HepG2 (cell line): Measurements from ENCODE around the gene GUCY2D.
A peak's percentile ranks its signal among the peaks of the same experiment; 100 is the strongest.

Experiments
- CHD4 ChIP-seq: fragments of 200-600 bp; sonication (generic); IDR thresholded peaks from 2 replicates; pipeline ENCODE4 v1.7.0; 2017; ENCODE audit warnings: mild to moderate bottlenecking, low read length, borderline replicate concordance
- EZH2 ChIP-seq: conservative IDR thresholded peaks from 2 replicates; pipeline ENCODE4 v1.6.1; 2012; ENCODE audit warnings: mild to moderate bottlenecking, low read depth, low read length, moderate library complexity
- IRF2 ChIP-seq: IDR thresholded peaks from 2 replicates; pipeline ENCODE4 v1.6.1; 2018; ENCODE audit warnings: missing genetic modification reagents, missing compliant biosample characterization
- MTA3 ChIP-seq: sonication (generic); formaldehyde crosslinking; IDR thresholded peaks from 2 replicates; pipeline ENCODE4 v1.4.0; 2020; ENCODE audit warnings: missing genetic modification reagents
- POLR2A ChIP-seq, 2 experiments: IDR thresholded peaks; 2 replicates each; pipeline ENCODE4 v1.6.1; 2011; ENCODE audit warnings: low read depth in 2 of 2, low read length in 2 of 2, mild to moderate bottlenecking in 1 of 2, moderate library complexity in 1 of 2; ENCODE audit not compliant: insufficient read depth in 1 of 2
- TF ChIP-seq, protein P1 (sequence below): sonication (generic); formaldehyde crosslinking; IDR thresholded peaks from 2 replicates; pipeline ENCODE4 v1.5.0; 2020; ENCODE audit warnings: mild to moderate bottlenecking, missing genetic modification reagents, moderate library complexity
- TF ChIP-seq, protein P2 (sequence below): sonication (generic); formaldehyde crosslinking; IDR thresholded peaks from 2 replicates; pipeline ENCODE4 v1.4.0; 2020; ENCODE audit warnings: mild to moderate bottlenecking, low read depth, missing genetic modification reagents

DNA sequence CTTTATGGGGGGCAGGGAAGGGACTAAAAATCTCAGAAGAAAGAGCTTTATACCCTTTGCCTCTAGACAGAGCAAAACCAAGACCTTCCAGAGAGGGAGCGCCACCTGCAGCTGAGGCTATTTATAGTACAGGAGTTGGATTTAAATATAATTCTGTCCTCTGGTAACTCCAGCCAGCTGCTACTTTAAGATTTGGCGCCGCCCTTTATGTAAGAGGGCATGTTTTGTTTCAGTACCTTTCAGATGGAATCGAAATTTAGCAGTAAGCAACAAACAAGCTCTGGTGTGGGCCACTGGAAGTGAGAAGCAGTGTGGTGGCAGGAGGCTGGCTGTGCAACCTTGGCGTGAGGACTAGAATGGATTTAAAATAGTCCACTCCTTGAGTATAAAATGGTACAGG is 5.2 kb upstream of the GUCY2D start:
- TF ChIP-seq, protein P1, sequence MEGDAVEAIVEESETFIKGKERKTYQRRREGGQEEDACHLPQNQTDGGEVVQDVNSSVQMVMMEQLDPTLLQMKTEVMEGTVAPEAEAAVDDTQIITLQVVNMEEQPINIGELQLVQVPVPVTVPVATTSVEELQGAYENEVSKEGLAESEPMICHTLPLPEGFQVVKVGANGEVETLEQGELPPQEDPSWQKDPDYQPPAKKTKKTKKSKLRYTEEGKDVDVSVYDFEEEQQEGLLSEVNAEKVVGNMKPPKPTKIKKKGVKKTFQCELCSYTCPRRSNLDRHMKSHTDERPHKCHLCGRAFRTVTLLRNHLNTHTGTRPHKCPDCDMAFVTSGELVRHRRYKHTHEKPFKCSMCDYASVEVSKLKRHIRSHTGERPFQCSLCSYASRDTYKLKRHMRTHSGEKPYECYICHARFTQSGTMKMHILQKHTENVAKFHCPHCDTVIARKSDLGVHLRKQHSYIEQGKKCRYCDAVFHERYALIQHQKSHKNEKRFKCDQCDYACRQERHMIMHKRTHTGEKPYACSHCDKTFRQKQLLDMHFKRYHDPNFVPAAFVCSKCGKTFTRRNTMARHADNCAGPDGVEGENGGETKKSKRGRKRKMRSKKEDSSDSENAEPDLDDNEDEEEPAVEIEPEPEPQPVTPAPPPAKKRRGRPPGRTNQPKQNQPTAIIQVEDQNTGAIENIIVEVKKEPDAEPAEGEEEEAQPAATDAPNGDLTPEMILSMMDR (CRISPR knock-in tag), result peak; percentile 52
- TF ChIP-seq CHD4, result no peak
- no peak for TF ChIP-seq MTA3 (CRISPR knock-in tag)
- TF ChIP-seq POLR2A (IDR thresholded peaks at IDR 0.05; ENCODE audit: insufficient read depth in 1 of 2, low read depth in 2 of 2, low read length in 2 of 2), result no peak
- TF ChIP-seq EZH2, result no peak
- TF ChIP-seq, protein P2, sequence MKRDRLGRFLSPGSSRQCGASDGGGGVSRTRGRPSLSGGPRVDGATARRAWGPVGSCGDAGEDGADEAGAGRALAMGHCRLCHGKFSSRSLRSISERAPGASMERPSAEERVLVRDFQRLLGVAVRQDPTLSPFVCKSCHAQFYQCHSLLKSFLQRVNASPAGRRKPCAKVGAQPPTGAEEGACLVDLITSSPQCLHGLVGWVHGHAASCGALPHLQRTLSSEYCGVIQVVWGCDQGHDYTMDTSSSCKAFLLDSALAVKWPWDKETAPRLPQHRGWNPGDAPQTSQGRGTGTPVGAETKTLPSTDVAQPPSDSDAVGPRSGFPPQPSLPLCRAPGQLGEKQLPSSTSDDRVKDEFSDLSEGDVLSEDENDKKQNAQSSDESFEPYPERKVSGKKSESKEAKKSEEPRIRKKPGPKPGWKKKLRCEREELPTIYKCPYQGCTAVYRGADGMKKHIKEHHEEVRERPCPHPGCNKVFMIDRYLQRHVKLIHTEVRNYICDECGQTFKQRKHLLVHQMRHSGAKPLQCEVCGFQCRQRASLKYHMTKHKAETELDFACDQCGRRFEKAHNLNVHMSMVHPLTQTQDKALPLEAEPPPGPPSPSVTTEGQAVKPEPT (CRISPR knock-in tag), result no peak
- no peak for TF ChIP-seq IRF2 (CRISPR knock-in tag)
